Measurements from ENCODE around the gene DLX3. TPM values are rescaled to one million over a fixed set of nuclear protein-coding genes. Genes with fewer than 3 reads are reported as not detected.

The DLX3 gene
- total RNA-seq, 4 donors from 2014 or later, result 12.9 to 31.8 (median 23.8) TPM

DNA sequence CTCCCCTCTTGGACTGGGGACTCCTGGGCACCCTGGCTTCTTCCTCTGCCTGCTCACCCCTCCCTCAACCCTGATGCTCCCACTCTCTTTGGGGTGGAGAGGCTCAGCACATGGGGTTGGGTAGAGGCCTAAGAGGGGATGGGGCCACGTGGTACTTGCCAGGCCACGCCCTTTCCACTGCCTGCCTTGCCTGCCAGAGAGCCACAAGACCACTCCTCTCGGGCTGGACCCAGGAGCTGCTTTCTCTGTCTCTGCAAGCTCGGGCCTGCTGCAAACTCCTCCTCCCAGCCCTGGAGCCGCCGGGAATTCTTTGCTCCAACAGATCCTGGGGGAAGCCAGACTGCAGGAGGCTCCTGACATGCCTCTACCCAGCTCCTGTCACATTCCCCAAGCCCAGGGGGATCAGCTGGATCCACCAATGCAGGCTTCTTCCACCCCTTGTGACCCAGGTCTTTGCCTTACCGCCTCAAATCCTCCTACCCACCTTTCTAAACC, 14.3 kb downstream of the DLX3 start:
- Histone ChIP-seq H3K4me1 (peaks cover 58% of the 10 kb centered on the region), H3K9me3 (no peaks in the 10 kb centered on the region), H3K4me3 (no peak overlapping the region), H3K36me3 (no peaks in the 10 kb centered on the region), H3K27me3 (peaks cover 35% of the 10 kb centered on the region), H3K27ac (no peak overlapping the region)
- 44% methylated on average over 4 of the region's 7 CpGs for WGBS
- TF ChIP-seq POLR2A (IDR thresholded peaks at IDR 0.05) (no peak), POLR2AphosphoS5 (IDR thresholded peaks at IDR 0.05) (no peak), EP300 (IDR thresholded peaks at IDR 0.05) (no peak)
- TF ChIP-seq, protein P1, sequence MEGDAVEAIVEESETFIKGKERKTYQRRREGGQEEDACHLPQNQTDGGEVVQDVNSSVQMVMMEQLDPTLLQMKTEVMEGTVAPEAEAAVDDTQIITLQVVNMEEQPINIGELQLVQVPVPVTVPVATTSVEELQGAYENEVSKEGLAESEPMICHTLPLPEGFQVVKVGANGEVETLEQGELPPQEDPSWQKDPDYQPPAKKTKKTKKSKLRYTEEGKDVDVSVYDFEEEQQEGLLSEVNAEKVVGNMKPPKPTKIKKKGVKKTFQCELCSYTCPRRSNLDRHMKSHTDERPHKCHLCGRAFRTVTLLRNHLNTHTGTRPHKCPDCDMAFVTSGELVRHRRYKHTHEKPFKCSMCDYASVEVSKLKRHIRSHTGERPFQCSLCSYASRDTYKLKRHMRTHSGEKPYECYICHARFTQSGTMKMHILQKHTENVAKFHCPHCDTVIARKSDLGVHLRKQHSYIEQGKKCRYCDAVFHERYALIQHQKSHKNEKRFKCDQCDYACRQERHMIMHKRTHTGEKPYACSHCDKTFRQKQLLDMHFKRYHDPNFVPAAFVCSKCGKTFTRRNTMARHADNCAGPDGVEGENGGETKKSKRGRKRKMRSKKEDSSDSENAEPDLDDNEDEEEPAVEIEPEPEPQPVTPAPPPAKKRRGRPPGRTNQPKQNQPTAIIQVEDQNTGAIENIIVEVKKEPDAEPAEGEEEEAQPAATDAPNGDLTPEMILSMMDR (IDR thresholded peaks at IDR 0.05), result no peak
- DNase-seq (ENCODE audit: low spot score in 2 of 2), result no peak

DNA sequence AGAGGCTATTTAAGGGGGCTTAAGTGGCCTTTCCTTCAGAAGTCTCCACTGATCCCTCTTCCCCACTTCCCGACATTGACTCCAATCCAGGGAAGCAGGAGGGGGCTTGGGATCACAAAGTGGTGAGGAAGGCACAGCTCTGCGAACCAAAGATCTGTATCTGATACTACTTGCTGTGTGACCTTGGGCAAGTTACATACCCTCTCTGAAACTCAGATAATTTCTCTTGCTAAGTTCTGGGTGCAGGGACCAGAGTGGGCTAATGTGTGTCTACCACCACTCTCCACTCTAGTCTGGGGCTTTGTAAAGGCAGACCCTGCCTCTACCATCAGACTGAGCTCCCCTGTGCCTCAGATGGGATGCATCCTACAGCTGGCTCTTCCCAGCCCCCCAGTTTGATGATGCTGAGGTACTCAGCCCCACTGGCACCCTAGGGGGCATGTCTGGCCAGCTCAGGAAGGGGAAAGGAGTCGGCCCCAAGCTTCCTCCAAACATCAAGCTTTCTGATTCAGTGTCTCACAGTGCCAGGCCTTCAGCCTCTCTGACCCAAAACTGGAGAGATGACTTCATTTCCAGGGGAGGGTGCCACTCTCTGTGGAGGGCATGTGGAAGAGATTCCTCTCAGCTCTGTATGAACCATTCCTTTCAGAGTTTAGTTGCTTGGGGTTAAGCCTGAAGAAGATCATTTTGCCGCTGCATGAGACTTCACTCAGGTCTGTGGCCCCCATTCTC, 15.1 kb downstream of the DLX3 start:
- H3K36me3 ChIP-seq, result no peaks in the 10 kb centered on the region
- DNase-seq (ENCODE audit: low spot score in 2 of 2), result no peak
- TF ChIP-seq POLR2A (IDR thresholded peaks at IDR 0.05) (no peak), POLR2AphosphoS5 (IDR thresholded peaks at IDR 0.05) (no peak), EP300 (IDR thresholded peaks at IDR 0.05) (no peak)
- TF ChIP-seq, protein P1 (IDR thresholded peaks at IDR 0.05), result no peak
- H3K4me1 ChIP-seq, result peaks cover 65% of the 10 kb centered on the region
- 79% methylated on average over 4 of the region's 4 CpGs for WGBS
- H3K9me3 ChIP-seq, result no peaks in the 10 kb centered on the region
- peaks cover 43% of the 10 kb centered on the region for H3K27me3 ChIP-seq
- H3K4me3 ChIP-seq, result no peak overlapping the region
- H3K27ac ChIP-seq, result no peak overlapping the region

- Histone ChIP-seq H3K4me1 (peaks cover 55% of the 10 kb centered on the region), H3K36me3 (no peaks in the 10 kb centered on the region), H3K9me3 (no peaks in the 10 kb centered on the region), H3K27ac (no peak overlapping the region), H3K4me3 (no peak overlapping the region), H3K27me3 (peaks cover 44% of the 10 kb centered on the region)
- TF ChIP-seq, protein P1 (IDR thresholded peaks at IDR 0.05), result no peak
- TF ChIP-seq POLR2AphosphoS5 (IDR thresholded peaks at IDR 0.05) (no peak), POLR2A (IDR thresholded peaks at IDR 0.05) (no peak), EP300 (IDR thresholded peaks at IDR 0.05) (no peak)
- no peak for DNase-seq (ENCODE audit: low spot score in 2 of 2)
- 71% methylated on average over 13 of the region's 13 CpGs for WGBS
These were observed 16.5 kb downstream of the DLX3 start for GRCh38 chr17:49978501-49978900.

DNA sequence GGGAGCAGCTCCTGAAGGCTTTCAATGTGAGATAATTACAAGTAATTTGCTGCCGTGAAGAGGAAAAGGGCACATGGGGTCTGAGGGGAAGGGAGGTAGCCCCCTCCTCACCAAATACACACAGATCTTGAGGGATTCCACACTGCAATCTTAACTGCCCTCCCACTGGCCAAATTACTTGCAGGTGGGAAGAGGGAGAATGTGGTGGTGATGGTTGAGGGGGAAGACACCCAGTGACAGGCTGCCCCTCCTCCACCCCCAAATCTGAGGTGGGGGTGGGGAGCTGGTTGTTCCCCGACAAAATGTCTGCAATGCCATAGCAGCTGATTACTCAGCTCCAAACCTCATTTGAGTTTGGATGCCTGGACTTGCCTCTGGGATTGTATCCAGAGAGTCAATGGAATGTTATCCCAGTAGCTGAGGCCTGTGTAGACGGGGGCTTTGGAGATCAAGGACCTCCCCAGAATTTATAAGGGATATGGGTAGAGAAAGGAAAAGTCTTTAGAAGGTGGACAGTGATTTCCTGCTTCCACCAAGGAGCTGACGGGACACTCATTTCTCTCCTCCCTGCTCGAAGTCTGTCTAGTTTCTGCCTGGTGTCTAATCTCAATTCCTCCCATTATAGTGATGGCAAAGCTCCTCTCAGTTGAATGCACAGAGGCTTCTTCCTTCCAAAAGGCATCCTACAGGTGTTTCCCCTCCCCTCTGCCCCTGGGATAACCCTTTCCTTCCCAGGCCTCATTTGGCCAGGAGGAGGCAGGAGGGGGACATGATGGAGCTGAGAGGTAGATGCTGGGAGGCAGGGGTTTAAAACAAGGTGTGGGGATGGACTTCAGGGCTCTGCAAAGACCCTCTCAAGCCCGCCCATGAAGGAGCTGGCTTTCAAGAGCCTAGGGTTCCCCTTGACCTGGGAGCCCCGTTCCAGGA, 17.3 kb downstream of the DLX3 start:
- WGBS, result 45% methylated on average over 7 of the region's 7 CpGs
- no peaks in the 10 kb centered on the region for H3K9me3 ChIP-seq
- DNase-seq (ENCODE audit: low spot score in 2 of 2), result no peak
- no peak overlapping the region for H3K27ac ChIP-seq
- no peak overlapping the region for H3K4me3 ChIP-seq
- H3K36me3 ChIP-seq, result no peaks in the 10 kb centered on the region
- peaks cover 49% of the 10 kb centered on the region for H3K27me3 ChIP-seq
- H3K4me1 ChIP-seq, result peaks cover 58% of the 10 kb centered on the region
- TF ChIP-seq POLR2AphosphoS5 (IDR thresholded peaks at IDR 0.05), result no peak
- TF ChIP-seq, protein P1 (IDR thresholded peaks at IDR 0.05), result no peak
- no peak for TF ChIP-seq EP300 (IDR thresholded peaks at IDR 0.05)
- TF ChIP-seq POLR2A (IDR thresholded peaks at IDR 0.05), result no peak

DNA sequence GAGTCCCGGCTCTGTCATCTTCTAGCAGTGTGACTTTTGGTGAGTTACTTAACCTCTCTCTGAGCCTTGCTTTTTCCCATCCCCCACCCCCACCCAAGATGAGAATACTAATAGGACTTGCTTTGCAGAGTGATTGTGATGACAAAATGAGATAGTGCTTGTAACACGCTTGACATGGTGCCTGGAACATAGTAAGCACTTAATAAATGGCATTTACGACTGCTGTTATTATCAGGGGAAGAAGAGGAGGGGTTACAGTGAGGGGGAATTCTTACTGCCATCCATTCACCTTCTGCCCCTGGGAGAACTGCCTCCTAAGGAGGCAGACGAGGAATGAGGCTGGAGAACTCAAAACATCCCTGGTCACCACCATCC, 18.2 kb downstream of the DLX3 start:
- Histone ChIP-seq H3K27ac (no peak overlapping the region), H3K36me3 (no peaks in the 10 kb centered on the region), H3K4me3 (no peak overlapping the region), H3K4me1 (peaks cover 67% of the 10 kb centered on the region), H3K27me3 (peaks cover 55% of the 10 kb centered on the region), H3K9me3 (no peaks in the 10 kb centered on the region)
- TF ChIP-seq POLR2AphosphoS5 (IDR thresholded peaks at IDR 0.05), result no peak
- no peak for TF ChIP-seq EP300 (IDR thresholded peaks at IDR 0.05)
- no peak for TF ChIP-seq POLR2A (IDR thresholded peaks at IDR 0.05)
- TF ChIP-seq, protein P1 (IDR thresholded peaks at IDR 0.05), result no peak
- 62% methylated on average over 4 of the region's 4 CpGs for WGBS
- DNase-seq (ENCODE audit: low spot score in 2 of 2), result no peak
